NCI-H524 (cell line): ENCODE data around the gene RNU6-1.

Experiments used
- DNase-seq, 2 experiments: peaks; one replicate each; lab custom pipeline; 2025; lab: John Stamatoyannopoulos, UW

RNU6-1 gene

DNA sequence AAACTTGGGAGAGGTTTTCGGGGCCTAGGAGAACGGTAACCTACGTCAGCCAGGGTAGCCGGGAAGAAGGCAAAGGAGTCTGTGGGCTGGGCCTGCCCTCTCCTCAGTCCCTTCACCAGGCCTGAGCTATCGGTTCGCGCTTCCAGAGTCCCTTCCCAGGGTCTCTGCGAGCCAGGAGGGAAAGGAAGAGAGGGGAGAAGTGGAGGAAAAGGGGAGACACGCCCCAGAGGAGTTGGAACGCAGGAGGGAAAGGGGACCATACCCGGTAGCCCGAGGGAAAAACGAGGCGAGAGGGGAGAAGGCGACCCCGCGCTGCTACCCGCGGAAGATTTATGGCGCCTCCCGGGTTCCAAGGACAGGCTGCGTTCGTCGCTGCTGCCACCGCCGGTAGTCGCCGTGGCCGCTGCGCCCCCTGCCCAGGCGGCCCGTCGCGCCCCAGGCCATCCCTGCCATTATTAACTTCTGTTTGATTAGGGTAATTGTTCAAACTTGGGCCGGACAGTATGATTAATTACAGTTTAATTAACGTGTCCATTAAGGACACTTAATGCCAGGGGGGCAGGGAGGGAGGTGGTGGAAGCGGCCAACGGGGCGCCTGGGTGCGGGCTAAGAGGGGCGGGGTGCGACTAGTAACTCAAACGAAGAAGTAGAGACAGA, 17.9 kb downstream of the RNU6-1 start:
- peak in 1 of 2 experiments; percentile 22 for DNase-seq

DNA sequence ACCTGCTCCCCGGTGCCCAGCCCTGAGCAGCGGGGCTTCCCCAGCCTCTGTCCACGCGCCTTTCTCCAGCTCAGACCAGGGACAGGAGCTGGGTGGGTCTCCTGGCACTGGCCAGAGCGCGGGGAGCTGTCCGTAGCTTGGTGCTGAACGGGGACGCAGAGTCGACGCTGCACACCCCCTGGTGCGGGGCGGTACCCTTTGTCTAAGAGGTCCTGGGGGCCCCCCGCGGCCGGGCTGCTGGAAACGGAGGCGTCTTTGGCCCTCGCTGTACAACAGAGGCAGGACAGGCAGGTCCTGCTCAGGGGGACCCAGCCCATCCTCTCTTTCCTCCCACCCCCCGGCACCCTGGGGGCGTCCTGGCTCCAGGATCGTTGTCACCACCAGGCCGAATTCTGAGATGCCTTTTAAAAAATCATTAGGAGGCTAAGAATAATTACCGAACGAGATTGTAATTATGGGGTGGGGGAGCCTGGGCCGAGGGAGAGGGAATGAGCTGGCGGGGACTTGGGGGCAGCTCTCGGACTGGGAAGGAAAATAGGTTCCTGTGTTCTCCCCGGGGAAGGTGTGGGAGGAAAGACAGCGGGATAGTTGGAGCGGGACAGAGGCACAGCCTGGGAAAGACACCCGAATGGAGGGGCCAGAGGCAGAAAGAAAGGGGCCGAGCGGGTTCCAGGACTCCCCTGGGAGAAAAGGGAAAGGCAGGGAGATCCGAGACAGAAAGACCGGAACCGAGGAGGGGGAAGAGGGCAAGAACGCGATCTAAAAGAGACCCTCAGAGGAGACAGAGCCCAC, 18.7 kb downstream of the RNU6-1 start:
- DNase-seq = no peak

DNA sequence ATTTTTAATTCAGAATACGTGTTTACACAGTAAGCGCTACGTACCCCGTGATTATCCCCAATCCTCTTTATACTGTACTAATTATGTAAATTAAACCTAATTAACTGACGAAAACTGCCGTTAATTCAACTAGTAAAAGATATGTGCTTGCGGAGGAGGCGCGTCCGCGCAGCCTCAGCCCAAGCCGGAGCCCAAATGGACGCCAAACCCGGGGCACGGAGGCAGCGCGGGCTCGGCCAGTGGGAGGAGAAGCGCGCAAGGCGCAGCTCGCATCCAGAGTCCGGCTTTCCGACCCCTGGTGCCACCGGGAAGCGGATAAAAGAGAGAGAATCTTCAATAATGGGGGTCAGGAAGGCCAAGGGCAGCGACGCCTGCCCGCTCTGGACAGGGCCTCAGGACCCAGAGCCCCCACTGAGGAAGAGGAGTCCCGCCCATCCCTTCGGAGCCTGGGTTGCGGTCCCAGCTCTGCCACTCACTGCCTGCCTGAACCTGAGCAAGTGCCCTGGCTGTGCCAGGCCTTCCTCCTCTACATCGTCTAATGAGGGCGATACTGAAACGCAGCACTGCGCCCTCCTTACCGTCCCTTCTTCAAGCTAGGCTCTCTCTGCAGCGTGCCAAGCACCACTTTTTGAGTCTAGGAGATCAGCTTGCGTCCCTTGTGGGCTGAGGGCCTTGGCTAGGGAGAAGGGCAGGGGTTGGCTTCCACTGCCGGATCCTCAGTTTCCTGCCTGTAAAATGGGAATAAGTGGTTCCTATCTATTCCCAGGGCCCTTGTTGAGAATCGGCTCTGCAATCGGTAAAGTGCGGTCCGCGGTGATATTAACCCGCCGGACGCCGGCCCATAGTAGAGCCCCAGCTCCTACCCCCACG, 19.5 kb downstream of the RNU6-1 start:
- no peak for DNase-seq

DNA sequence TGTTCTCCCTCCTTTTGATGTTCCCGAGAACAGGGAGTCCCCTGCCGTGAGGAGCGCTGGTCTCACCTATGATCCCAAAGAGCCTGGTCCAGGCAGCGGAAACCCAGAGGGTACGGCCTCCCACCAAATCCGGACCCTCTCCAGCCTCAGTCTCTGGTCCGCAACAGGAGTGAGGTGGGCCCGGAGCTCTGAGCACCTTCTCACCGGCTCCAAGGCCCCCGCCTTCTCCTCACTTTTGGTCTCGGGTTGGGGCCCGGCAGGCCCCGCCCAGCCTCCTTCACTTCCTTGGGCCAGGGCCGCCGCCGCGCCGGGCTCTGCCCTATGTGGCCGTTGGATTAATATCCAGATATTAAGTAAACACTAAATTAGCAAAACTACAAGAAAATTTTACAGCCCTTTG, 20.2 kb downstream of the RNU6-1 start:
- no peak for DNase-seq

DNA sequence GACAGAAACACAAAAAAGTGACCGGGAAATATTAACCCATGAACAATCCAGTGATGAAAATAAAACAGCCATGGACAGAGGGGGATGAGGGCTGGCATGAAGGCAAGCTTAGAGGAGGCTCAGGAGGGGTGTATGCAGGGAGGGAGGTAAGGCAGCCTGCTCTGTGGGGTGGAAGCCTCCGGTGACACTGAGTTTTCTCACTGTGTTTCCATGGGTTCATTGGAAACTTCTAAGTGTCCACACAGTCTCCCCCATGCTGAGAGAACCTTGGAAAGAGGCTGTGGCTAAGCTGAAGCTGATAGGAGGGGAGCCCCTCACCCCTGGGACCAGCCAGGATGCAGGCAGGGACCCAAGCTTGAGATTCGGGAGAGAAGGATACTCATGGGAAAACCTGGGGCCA, 21.4 kb downstream of the RNU6-1 start:
- no peak for DNase-seq

DNA sequence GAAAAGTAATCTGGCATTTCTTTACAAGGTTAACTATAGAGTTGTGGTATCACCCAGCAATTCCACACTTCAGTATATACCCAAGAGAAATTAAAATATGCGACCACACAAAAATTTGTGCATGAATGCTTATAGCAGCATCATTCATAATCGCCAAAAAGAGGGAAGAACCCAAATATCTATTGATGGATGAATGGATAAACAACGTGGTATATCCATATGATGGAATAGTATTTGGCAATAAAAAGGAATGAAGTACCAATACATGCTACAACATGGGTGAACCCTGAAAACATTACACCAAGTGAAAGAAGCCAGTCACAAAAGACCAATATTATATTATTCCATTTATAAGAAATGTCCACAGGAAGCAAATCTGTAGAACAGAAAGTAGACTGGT, 23.2 kb downstream of the RNU6-1 start:
- no peak for DNase-seq

DNA sequence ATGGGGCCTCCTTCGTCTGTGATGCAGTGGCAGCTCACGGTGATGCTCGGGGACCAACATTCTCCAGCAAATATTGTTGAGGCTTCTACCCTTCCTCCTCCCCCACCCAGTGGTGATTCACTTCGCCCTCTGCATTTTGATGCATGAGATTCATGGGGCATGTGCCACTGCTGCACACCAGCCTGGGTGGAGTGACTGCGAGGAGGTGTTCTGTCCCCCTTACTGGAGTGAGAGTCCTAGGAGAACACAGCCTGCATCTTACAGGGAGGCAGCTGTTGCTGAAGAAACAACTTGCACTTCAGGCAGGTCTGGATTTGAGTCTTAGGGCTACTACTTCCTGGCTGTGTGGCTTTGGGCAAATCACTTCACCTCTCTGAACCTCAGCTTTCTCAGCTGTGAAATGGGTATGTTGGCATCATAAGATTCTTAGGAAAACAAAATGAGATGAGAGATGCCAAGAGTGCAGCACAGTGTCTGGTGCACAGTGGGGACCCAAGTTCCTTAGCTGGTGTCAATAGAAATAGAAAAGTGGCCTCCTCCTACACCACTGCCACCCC, 24.7 kb downstream of the RNU6-1 start:
- no peak for DNase-seq

DNA sequence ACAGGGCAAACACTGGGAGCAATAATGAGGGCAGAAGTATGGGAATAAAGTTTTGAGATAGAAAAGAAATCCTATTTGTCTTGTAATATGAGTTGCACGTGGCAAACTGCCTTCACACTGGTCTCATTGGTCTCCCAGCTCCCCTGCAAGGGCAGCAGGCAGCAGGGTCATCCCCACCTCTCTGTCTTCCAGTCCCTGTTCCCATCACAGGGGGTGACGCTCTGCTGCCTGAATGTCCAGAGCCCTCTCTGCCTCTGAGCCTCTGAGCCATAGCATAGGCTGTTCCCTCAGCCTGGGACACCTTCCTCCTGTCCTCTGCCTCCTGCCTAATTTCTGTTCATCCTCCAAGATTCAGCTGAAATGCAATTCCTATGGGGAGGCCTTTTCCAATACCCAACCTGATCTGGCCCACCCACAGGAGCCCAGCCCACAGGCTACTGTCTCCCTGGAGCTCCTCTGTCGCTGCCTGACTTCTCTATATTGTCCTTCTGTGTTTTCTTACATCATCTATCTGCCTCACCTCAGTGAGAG, 26.7 kb downstream of the RNU6-1 start:
- no peak for DNase-seq

DNA sequence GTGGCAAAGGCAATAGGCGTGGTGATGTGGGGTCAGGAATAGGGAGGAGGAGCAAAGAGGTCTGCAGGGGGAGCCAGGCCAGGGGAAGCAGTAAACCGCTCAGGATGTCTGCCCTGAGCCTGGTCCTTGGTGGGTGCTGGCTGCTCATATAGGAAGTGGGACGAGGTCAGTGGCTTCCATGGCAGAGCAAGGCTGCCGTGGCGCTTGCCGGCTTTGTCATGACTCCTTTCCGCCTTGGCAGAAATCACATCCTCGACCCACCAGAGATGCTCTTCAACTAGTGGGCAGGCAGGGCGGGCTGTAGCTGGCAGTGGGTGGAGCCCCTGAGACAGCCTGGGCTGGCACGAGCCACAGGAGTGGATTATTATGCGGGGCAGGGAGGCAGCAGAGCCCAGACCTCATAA, 27.6 kb downstream of the RNU6-1 start:
- DNase-seq = no peak

DNA sequence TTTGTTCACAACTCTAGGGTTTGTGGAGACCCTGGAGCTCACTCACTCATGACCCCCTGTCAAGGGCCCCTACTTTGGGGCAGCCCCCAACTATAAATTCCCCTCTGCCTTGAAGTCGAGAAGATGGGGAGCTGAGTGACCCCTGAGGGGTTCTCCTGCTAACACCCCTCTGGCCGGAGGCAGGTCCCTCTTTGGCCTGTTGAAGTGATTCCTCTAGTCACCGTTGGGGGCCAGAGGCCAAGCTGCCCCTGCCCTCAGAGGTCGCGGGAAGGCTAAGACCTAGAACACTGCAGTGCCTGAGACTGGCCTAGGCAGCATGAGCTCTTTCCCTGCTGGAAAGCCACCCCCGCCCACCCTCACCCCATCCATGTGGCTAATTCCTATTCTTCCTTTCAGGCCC, 30.0 kb downstream of the RNU6-1 start:
- no peak for DNase-seq

DNA sequence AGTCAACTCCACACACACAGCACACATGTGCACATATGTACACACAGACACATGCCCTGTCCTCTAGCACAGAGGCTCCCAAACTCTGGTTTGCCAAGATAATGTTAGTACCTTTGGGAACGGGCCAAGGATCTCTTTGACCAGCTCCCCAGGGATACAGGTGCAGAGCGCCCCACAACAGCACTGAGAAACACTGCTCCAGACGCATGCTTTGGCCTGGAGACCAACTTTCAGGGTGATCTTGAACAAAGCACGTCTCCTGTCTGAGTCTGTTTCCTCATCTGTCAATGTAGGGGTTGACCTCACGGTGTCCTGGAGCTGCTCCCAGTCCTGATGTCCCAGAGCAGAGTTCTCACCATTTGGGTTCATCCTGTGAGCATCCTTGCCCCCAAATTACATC, 30.4 kb downstream of the RNU6-1 start:
- DNase-seq = no peak

DNA sequence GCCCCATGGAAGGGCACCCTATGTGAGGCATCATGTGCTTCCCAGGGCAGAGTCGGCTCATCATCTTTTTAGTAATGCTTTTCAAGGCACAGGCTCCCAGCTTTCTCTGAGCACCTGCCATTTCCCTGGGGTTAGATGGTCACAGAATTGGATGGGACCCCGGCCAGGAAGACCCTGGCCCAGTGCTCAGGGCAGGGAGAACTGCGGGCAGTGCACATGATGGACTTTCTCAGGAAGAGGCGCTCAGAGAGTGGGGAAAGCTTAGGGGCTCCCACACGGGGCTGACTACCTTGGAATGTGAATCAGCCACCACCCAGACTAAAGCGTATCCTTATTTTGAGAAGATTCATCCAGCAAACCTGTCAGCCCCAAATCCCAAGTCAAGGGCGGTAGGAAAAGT, 31.0 kb downstream of the RNU6-1 start:
- no peak for DNase-seq

DNA sequence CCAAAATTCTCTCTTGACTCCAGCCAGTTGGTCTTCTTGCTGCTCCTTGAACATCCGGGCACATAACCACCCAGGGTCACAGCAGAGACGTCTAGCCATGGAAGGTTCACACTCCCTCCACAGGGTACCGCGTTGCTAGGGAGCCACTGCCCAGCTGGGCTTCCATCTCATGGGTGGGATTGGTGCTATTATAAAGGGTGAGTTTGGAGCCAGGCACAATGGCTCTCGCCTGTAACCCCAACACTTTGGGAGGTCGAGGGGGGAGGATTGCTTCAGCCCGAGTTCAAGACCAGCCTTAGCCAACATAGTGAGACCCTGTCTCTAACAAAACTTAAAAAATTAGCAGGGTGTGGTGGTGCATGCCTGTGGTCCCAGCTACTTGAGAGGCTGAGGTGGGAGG, 32.0 kb downstream of the RNU6-1 start:
- no peak for DNase-seq

DNA sequence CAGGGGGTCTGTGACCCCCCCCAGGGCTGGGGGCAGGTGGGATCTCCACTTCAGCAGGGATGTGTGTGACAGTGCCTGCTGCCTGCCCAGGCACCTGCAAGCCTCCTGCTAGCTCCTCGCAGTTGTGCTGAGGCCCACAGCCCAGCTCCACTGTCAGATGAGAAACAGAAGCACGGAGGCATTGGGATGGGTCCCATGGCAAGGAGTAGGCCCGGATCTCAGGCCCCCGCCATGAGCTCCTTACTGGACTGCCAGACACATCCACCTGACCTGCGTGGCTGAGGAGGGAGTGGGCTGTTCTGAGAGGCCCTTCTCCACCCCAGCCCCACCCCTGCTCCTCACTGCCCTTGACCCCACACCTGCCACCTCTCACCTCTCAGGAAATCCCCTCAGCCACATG, 32.7 kb downstream of the RNU6-1 start:
- no peak for DNase-seq

DNA sequence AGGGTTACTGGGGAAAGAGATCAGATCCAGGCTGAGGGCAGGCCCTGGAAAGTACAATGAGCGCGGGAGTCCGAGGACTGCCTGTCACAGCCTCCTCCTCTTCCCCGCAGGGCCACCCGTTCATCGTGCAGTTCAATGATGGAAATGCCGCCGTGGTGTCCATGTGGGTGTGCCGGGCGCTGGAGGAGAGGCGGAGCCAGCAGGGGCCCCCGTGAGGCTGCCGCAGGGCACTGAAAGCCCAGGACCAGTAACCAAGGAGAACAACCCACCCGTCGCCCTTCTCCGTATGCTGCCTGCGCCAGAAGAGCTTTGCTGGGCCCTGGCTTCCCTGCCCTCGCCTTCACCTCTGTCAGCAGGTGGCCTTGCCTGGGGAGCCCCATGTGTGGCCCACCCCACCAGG, 33.3 kb downstream of the RNU6-1 start:
- no peak for DNase-seq

DNA sequence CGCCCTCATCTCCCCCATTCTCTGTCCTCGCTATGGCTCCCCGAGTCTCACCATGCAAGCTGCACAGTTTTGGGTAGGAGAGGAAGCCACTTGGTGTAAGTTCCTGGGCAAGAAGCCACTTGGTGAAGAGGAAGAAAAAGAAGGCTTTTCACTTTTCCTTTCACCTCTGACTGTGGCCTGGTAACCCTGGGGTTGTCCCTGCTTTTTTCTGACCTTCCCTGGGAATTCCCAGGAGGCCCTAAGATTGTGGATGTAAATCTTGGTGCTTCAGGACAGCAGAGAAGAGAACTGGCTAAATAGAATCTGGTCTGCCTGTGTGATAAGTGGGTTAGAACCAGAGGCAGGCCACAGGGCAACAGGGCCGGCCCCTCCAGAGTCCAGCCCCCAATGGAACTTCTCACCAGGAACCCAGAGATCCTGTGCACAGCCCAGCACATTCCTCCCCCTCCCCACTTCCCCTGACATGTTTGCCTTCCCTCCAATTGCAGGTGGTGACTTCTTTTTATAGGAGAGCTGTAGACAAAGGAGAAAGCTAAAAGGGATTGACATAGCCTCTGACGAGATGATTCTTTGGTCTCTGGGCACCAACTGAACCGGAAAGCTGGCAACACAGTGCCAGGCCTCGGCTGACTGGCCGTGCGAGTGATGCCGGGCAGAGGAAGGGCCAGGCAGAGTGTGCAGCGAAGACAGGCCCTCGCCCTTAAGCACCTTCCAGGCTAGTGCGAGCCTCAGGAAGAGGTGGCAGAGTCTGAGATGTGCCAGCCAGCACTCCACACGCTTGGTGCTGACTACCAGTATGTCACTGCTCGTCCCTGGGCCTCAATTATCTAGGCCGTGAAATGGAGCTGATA, 34.0 kb downstream of the RNU6-1 start:
- DNase-seq = no peak

DNA sequence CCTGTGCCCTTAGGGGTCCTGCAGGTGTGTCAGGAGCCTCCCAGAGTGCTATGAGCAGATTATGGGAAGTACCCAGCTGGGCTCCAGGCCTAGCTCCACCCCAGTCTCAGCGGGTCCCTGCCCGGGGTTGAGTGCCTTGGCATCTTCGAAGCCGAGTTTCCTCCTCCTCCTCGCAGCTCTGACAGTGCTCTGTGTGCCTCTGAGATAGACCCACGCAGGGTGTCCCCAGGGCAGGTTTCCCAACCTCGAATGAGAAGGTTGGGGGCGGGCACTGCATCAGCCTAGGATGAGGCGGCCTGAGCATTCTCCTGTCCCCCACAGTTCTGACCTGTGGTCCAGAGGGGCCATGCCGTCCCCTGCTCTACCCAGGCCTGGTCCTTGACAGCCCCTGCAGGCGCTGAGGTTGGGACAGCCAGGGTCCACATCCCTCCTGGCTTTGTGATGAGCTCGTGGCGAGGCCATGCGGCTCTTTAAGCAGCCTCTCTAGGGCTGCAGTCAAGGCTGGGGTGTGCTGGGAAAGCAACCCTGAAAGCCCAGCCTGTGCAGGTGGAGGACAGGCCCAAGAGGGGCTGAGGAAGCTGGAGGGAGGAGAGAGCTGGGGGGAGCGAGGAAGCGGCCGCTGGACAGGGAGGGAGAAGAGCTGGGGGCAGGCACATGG, 34.7 kb downstream of the RNU6-1 start:
- DNase-seq = no peak

DNA sequence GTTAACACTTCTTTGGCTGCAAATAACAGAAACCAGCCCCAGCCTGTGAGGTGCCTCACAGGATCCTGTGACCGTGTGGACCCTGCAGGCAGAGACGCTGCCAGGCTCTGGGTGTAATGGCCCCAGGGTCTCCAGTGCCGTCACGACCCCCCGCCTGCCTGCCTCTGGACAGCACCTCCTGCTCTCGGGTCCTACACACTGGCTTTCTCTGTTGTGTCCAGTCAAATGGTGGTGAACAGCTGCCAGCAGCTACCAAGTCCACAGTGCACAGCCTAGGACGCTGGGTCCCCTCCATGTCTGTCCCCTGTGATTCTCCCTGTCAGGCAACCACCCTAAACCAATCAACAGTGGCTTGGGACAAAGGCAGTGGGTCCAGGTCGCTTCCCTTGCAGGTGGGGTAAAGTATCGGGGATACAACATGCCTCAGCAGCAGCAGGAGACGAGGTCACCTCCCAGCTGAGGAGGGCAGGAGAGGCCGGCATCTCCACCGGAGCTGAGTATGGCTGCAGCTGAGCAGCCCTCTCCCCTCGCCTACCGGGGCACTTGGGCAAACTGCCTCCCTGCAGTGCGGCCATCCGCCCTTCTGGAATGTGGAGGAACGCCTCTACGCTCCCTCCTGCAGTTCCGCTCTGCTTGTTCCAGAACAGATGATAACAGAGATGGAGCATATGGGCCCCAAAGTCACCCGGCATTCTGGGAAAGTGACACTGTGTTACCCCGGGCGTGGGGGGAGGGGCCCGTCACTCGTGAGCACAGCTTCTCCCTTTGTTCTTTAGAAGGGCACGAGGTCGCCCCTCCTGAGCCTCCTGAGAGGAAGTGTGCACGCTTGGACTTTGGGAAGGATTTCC, 35.6 kb downstream of the RNU6-1 start:
- peak; percentile 58 to 83 for DNase-seq

DNA sequence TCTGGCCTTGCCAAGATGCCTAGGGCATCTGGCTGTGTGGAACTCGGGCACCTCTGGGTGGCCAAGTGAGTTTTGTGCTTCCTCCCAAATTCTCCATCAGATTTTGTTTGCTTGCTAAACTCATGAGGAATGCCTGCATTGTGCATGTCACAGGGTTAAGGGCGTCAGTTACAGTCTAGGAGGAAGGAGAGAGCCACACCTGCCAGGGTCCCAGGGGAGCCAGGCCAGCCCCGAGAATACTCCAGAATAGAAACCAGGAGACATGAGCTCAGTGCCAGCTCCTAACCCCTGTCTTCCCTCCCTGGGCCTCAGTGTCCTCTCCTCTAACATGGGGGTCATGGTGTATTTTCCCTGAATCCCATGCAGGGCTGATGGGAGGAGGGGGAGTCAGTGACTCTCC, 36.5 kb downstream of the RNU6-1 start:
- no peak for DNase-seq
